ENCODE measurements around the gene OGFOD2. TPM values are rescaled to one million over a fixed set of nuclear protein-coding genes. Genes with fewer than 3 reads are reported as not detected.

The OGFOD2 gene
- total and polyA plus RNA-seq, 9 of the 15 experiments (the other 6 are each of a cell fraction or from before 2014, with no cell fraction given), result 1.4 to 111 (median 18.5) TPM

DNA sequence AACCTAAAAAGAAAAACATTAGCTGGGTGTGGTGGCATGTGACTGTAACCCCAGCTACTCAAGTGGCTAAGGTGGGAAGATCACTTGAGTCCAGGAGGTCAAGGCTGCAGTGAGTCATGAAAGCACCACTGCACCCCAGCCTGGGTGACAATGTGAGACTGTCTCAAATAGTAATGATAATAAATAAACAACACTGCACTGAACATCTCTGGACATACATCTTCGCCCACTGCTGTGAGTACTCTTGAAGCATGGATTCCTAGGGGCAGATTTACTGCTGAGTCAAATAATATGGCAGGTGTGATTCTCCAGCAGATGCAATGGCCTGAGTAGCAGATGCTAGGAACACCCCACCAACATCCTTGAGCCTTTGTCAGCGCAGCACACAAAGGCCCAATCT is 32.4 kb upstream of the OGFOD2 start (continued):
- TF ChIP-seq IRF2 (CRISPR knock-in tag; IDR thresholded peaks at IDR 0.05) (no peak), ZNF77 (CRISPR knock-in tag; IDR thresholded peaks at IDR 0.05) (no peak), ZNF316 (IDR thresholded peaks at IDR 0.05) (peak; percentile 53), HDAC3 (IDR thresholded peaks at IDR 0.05; ENCODE audit: borderline replicate concordance, partially characterized antibody) (no peak), MAFG (tag; conservative IDR thresholded peaks at IDR 0.05) (0 out of 2 replicates have a peak, but pooled peaks have one; percentile 6), DIDO1 (tag; IDR thresholded peaks at IDR 0.05; ENCODE audit: low read depth) (no peak), FOXK2 (conservative IDR thresholded peaks at IDR 0.05 in 1 of 2, IDR thresholded peaks at IDR 0.05 in 1 of 2; ENCODE audit: low read depth in 2 of 2) (no peak)
- TF ChIP-seq, protein P1, sequence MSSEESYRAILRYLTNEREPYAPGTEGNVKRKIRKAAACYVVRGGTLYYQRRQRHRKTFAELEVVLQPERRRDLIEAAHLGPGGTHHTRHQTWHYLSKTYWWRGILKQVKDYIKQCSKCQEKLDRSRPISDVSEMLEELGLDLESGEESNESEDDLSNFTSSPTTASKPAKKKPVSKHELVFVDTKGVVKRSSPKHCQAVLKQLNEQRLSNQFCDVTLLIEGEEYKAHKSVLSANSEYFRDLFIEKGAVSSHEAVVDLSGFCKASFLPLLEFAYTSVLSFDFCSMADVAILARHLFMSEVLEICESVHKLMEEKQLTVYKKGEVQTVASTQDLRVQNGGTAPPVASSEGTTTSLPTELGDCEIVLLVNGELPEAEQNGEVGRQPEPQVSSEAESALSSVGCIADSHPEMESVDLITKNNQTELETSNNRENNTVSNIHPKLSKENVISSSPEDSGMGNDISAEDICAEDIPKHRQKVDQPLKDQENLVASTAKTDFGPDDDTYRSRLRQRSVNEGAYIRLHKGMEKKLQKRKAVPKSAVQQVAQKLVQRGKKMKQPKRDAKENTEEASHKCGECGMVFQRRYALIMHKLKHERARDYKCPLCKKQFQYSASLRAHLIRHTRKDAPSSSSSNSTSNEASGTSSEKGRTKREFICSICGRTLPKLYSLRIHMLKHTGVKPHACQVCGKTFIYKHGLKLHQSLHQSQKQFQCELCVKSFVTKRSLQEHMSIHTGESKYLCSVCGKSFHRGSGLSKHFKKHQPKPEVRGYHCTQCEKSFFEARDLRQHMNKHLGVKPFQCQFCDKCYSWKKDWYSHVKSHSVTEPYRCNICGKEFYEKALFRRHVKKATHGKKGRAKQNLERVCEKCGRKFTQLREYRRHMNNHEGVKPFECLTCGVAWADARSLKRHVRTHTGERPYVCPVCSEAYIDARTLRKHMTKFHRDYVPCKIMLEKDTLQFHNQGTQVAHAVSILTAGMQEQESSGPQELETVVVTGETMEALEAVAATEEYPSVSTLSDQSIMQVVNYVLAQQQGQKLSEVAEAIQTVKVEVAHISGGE (CRISPR knock-in tag; IDR thresholded peaks at IDR 0.05), result no peak
- TF ChIP-seq, protein P2, sequence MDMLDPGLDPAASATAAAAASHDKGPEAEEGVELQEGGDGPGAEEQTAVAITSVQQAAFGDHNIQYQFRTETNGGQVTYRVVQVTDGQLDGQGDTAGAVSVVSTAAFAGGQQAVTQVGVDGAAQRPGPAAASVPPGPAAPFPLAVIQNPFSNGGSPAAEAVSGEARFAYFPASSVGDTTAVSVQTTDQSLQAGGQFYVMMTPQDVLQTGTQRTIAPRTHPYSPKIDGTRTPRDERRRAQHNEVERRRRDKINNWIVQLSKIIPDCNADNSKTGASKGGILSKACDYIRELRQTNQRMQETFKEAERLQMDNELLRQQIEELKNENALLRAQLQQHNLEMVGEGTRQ (CRISPR knock-in tag; IDR thresholded peaks at IDR 0.05), result no peak

All from K562 (cell line).